Esophagus squamous epithelium (tissue), 5 donors: ENCODE data around the gene PCSK6. TPM values are rescaled to one million over a fixed set of nuclear protein-coding genes. Genes with fewer than 3 reads are reported as not detected.

Experiments used
- DNase-seq: peaks from one replicate; lab custom pipeline; 2025; lab: John Stamatoyannopoulos, UW
- H3K27ac ChIP-seq, 4 donors: fragments of 200-600 bp; sonication (generic); one replicate each; pipeline ENCODE4 v1.5.1; 2016 to 2019; ENCODE audit warnings: mild to moderate bottlenecking in 1 of 4
- H3K27me3 ChIP-seq, 4 donors: fragments of 200-600 bp; sonication (generic); 1 replicate in 3 of 4; 2 replicates in 1 of 4; pipeline versions ENCODE4 v1.5.1 to v1.6.0; 2017 to 2021; ENCODE audit warnings: antibody characterized with exemption in 1 of 4
- H3K36me3 ChIP-seq, 3 donors: fragments of 200-600 bp; sonication (generic); one replicate each; pipeline ENCODE4 v1.5.1; 2016 to 2019
- H3K4me1 ChIP-seq, 3 donors: fragments of 200-600 bp; sonication (generic); one replicate each; pipeline ENCODE4 v1.5.1; 2017 to 2019
- H3K4me3 ChIP-seq, 4 donors: fragments of 200-600 bp; sonication (generic); 1 replicate in 3 of 4; 2 replicates in 1 of 4; pipeline ENCODE4 v1.5.1; 2016 to 2019; ENCODE audit warnings: mild to moderate bottlenecking in 2 of 4, moderate library complexity in 1 of 4
- H3K9me3 ChIP-seq, 3 donors: fragments of 200-600 bp; sonication (generic); one replicate each; pipeline ENCODE4 v1.5.1; 2016 to 2019
- POLR2A ChIP-seq, 4 donors: fragments of 450-650 bp; IDR thresholded peaks; one replicate each; pipeline ENCODE4 v1.6.1; 2017; ENCODE audit warnings: antibody characterized with exemption in 4 of 4, mild to moderate bottlenecking in 4 of 4, moderate library complexity in 3 of 4
- WGBS, 2 donors: methylation state at CpG; one replicate each; pipeline ENCODE4 v1.1.5; 2018; 5-methylcytosine and 5-hydroxymethylcytosine counted together
- intact Hi-C: fragments of 100-400 bp; cut with DNase I; formaldehyde crosslinking; loops from one replicate; pipeline ENCODE4 v1.15.0; 2022
- total RNA-seq, 4 donors: library from RNA; depleted of rRNA; stranded (reverse); fragments of >200 nt; gene quantifications; one replicate each; pipeline ENCODE4 v1.1.0, GENCODE V29; 2016
- TF ChIP-seq, protein P1 (sequence below), 6 experiments: fragments of 450-650 bp in 4 of 6; fragments of 200-600 bp in 2 of 6; sonication (generic) in 2 of 6; IDR thresholded peaks; one replicate each; pipeline ENCODE4 v1.5.1; 2016 to 2019; ENCODE audit warnings: antibody characterized with exemption in 6 of 6, mild to moderate bottlenecking in 4 of 6, moderate library complexity in 4 of 6
- donor health status: DM: yes; HTN: yes; CAD: no.

The PCSK6 gene
- total RNA-seq, 4 donors from 2014 or later, result 5.1 to 13.8 (median 9.2) TPM

DNA sequence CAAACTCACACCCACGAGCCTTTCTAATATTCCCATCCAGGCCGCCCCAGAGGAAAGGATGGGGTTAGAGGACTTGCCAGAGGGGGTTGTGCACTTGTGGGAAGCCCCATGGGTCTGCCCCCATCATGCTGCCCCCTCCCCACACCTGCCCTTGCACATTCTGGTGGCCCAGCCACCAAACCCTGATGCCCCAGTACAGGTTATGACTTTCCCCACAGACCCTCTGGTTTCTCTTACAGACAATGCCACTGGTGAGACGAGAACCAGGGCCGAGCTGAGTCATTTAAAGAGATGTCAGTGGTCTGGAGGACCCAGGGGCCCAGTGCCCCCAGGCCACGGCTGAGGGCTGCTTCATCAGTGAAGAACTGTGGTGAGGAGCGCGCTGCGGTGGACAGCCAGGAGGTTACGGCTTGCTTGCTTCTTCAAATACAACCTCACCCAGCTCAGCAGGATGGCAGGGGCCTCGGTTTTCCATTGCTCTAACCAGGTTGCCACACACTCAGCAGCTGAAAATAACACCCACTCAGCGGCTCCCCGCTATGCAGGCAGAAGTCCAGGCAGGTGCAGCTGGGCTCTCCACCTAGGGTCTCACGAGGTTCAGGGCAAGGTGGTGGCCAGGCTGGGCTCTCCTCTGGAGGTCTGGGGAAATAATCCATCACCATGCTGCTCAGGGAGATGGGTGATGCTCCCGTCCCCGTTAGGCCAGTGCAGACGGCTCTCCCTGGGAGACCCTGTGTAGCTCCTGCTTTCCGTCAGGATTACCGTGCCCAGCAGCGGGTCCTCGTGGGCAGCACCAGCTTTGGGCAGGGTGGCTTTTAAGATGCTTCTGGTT, 180.7 kb downstream of the PCSK6 start:
- intact Hi-C loops, result loop anchor here (5.0 to 10.0 kb wide), 2 partner anchors 186 to 328 kb away; no protein-coding TSS in a partner anchor
- TF ChIP-seq, protein P1, sequence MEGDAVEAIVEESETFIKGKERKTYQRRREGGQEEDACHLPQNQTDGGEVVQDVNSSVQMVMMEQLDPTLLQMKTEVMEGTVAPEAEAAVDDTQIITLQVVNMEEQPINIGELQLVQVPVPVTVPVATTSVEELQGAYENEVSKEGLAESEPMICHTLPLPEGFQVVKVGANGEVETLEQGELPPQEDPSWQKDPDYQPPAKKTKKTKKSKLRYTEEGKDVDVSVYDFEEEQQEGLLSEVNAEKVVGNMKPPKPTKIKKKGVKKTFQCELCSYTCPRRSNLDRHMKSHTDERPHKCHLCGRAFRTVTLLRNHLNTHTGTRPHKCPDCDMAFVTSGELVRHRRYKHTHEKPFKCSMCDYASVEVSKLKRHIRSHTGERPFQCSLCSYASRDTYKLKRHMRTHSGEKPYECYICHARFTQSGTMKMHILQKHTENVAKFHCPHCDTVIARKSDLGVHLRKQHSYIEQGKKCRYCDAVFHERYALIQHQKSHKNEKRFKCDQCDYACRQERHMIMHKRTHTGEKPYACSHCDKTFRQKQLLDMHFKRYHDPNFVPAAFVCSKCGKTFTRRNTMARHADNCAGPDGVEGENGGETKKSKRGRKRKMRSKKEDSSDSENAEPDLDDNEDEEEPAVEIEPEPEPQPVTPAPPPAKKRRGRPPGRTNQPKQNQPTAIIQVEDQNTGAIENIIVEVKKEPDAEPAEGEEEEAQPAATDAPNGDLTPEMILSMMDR (IDR thresholded peaks at IDR 0.05), result no peak
- TF ChIP-seq POLR2A (IDR thresholded peaks at IDR 0.05), result no peak
- Histone ChIP-seq H3K36me3 (no peaks in the 10 kb centered on the region), H3K9me3 (no peaks in the 10 kb centered on the region), H3K27ac (no peak overlapping the region), H3K27me3 (peaks cover 0 to 36% (median 0%) of the 10 kb centered on the region in 4 donors), H3K4me1 (peaks cover 0 to 3% (median 0%) of the 10 kb centered on the region in 3 donors), H3K4me3 (no peak overlapping the region)
- WGBS, 2 donors, result 88 to 92% methylated on average over 3 to 6 of the region's 20 CpGs
- no peak for DNase-seq

GRCh38 chr15:101307897-101308603, 181.5 kb downstream of the PCSK6 start:
- Histone ChIP-seq H3K36me3 (no peaks in the 10 kb centered on the region), H3K27me3 (peaks cover 0 to 36% (median 0%) of the 10 kb centered on the region in 4 donors), H3K4me1 (peaks cover 0 to 3% (median 0%) of the 10 kb centered on the region in 3 donors), H3K9me3 (no peaks in the 10 kb centered on the region), H3K27ac (no peak overlapping the region), H3K4me3 (no peak overlapping the region)
- DNase-seq, result no peak
- TF ChIP-seq POLR2A (IDR thresholded peaks at IDR 0.05), result no peak
- TF ChIP-seq, protein P1 (IDR thresholded peaks at IDR 0.05), result no peak
- intact Hi-C loops, result loop anchor here (5.0 to 10.0 kb wide), 2 partner anchors 187 to 329 kb away; no protein-coding TSS in a partner anchor
- whole genome bisulfite sequencing, 2 donors, result 81 to 96% methylated on average over 6 to 14 of the region's 16 CpGs

DNA sequence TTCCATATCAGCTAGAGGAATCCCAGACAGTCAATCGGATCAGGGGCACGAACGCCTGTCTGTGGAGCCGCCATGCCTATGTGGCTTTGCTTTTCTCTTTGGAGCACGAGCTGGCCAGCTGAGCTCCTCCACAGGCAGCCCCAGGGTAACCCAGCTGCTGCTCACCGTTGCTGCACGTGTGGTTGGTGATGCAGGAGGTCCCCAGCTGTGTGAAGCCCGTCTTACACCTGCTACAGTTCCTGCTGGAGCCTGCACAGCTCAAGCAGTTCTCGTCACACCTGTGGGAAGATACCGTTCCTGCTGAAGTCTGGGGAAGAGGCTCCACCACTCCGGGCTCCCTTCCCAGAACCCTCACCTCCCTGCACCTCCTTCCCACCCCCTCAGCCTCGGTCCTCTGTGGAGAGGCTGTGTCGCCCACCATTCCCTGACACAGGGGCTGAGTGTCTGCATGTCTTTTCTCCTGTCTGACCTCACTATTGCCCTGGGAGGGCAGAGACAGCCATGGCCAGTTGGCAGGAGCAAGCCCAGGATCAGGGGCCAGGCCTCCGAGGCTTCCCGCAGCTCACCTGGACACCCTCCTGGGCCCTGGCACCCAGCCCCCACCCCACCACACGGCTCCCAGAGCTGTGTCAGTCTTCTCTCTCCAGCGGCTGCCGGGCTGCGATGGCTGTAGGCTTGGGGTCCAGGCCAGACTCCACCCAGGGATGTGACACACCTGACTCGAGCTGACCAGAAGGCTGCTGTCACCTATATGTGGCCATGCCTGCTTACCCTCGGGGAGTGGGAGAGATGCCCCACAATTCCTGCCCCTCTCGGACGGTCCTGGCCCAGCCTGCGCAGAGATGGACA, 182.2 kb downstream of the PCSK6 start:
- no peak for DNase-seq
- H3K36me3 ChIP-seq, result no peaks in the 10 kb centered on the region
- H3K27ac ChIP-seq, result no peak overlapping the region
- no peaks in the 10 kb centered on the region for H3K9me3 ChIP-seq
- intact Hi-C loops, result loop anchor here (5.0 to 10.0 kb wide), 2 partner anchors 188 to 330 kb away; no protein-coding TSS in a partner anchor
- no peak overlapping the region for H3K4me3 ChIP-seq
- TF ChIP-seq POLR2A (IDR thresholded peaks at IDR 0.05), result no peak
- TF ChIP-seq, protein P1 (IDR thresholded peaks at IDR 0.05), result no peak
- H3K27me3 ChIP-seq, result peaks cover 0 to 36% (median 0%) of the 10 kb centered on the region in 4 donors
- WGBS, 2 donors, result 40% methylated on average over 1 to 2 of the region's 24 CpGs
- H3K4me1 ChIP-seq, result peaks cover 0 to 3% (median 0%) of the 10 kb centered on the region in 3 donors

GRCh38 chr15:101306341-101307047, 183.0 kb downstream of the PCSK6 start:
- peaks cover 0 to 3% (median 0%) of the 10 kb centered on the region in 3 donors for H3K4me1 ChIP-seq
- H3K27me3 ChIP-seq, result peaks cover 0 to 36% (median 0%) of the 10 kb centered on the region in 4 donors
- intact Hi-C loops, result loop anchor here (5.0 to 10.0 kb wide), 2 partner anchors 188 to 331 kb away; no protein-coding TSS in a partner anchor
- DNase-seq, result no peak
- no peaks in the 10 kb centered on the region for H3K9me3 ChIP-seq
- H3K36me3 ChIP-seq, result no peaks in the 10 kb centered on the region
- TF ChIP-seq, protein P1 (IDR thresholded peaks at IDR 0.05), result no peak
- TF ChIP-seq POLR2A (IDR thresholded peaks at IDR 0.05), result no peak
- 53 to 96% methylated on average over 4 of the region's 10 CpGs for WGBS, 2 donors
- no peak overlapping the region for H3K4me3 ChIP-seq
- no peak overlapping the region for H3K27ac ChIP-seq
